Limb (tissue), 2 donors: ENCODE data around the gene TMEM51.

Experiments
- DNase-seq, 2 donors: peaks; one replicate each; pipeline ENCODE4 v3.0.0-alpha.2; 2016; ENCODE audit errors: extremely low spot score in 2 of 2

Gene TMEM51

GRCh38 chr1:15195420-15196052 lies 42.0 kb downstream of the TMEM51 start:
- no peak for DNase-seq

GRCh38 chr1:15196069-15196468 lies 42.5 kb downstream of the TMEM51 start:
- no peak for DNase-seq

GRCh38 chr1:15196807-15197530 lies 43.4 kb downstream of the TMEM51 start:
- DNase-seq, result no peak

GRCh38 chr1:15197591-15198447 lies 44.3 kb downstream of the TMEM51 start:
- no peak for DNase-seq

GRCh38 chr1:15198684-15199083 lies 45.1 kb downstream of the TMEM51 start:
- no peak for DNase-seq

GRCh38 chr1:15201221-15201620 lies 47.7 kb downstream of the TMEM51 start:
- no peak for DNase-seq

GRCh38 chr1:15201849-15202551 lies 48.5 kb downstream of the TMEM51 start:
- no peak for DNase-seq

GRCh38 chr1:15204931-15205330 lies 51.4 kb downstream of the TMEM51 start:
- no peak for DNase-seq

GRCh38 chr1:15205586-15206346 lies 52.2 kb downstream of the TMEM51 start:
- DNase-seq, result no peak

GRCh38 chr1:15206418-15207030 lies 53.0 kb downstream of the TMEM51 start:
- no peak for DNase-seq

GRCh38 chr1:15207031-15207828 lies 53.7 kb downstream of the TMEM51 start:
- DNase-seq, result no peak

- no peak for DNase-seq
These were observed 54.4 kb downstream of the TMEM51 start for GRCh38 chr1:15207829-15208429.

- no peak for DNase-seq
These were observed 57.3 kb downstream of the TMEM51 start for GRCh38 chr1:15210651-15211375.

- no peak for DNase-seq
These were observed 57.9 kb downstream of the TMEM51 start for GRCh38 chr1:15211424-15211823.

- no peak for DNase-seq
These were observed 58.8 kb downstream of the TMEM51 start for GRCh38 chr1:15212216-15212953.

- no peak for DNase-seq
These were observed 59.4 kb downstream of the TMEM51 start for GRCh38 chr1:15212954-15213291.

- DNase-seq, result no peak
These were observed 59.8 kb downstream of the TMEM51 start for GRCh38 chr1:15213341-15213821.

- DNase-seq, result peak; percentile 79 to 81
These were observed 61.0 kb downstream of the TMEM51 start for GRCh38 chr1:15214527-15214926.
